H1 (cell line): ENCODE measurements around the gene MYH7B. TPM values are rescaled to one million over a fixed set of nuclear protein-coding genes. Genes with fewer than 3 reads are reported as not detected.

Experiments used
- CTCF ChIA-PET: fragments of 300-600 bp; sonication (Branson Sonifier 250); formaldehyde crosslinking; loops from one replicate; lab custom pipeline; 2021; ENCODE audit not compliant: partially characterized antibody; lab: Charles Lee
- POLR2A ChIA-PET: fragments of 300-600 bp; sonication (Branson Sonifier 250); formaldehyde crosslinking; loops from one replicate; lab custom pipeline; 2021; ENCODE audit warnings: inconsistent platforms; ENCODE audit not compliant: partially characterized antibody; lab: Charles Lee
- DNase-seq, 2 experiments: peaks; one replicate each; pipeline versions ENCODE4 v3.0.0 to v3.0.0-alpha.2; 2010 to 2022; ENCODE audit warnings: low spot score in 2 of 2, low read depth in 1 of 2, mixed read lengths in 1 of 2
- FAIRE-seq: peaks from 2 replicates; lab custom pipeline; 2011; peaks lifted over from hg19 to GRCh38; lab: Jason Lieb, UNC
- H2AFZ ChIP-seq: 2 replicates; pipeline ENCODE4 v1.8.1; 2012; ENCODE audit warnings: low read length, inconsistent platforms
- H2AK5ac ChIP-seq: 2 replicates; pipeline ENCODE4 v1.6.1; 2013; ENCODE audit warnings: low read depth, low read length
- H2BK120ac ChIP-seq: replicated peaks from 2 replicates; pipeline ENCODE3; 2013; ENCODE audit warnings: low read depth, low read length, inconsistent platforms
- H2BK12ac ChIP-seq: 2 replicates; pipeline ENCODE4 v1.6.1; 2013; ENCODE audit warnings: low read depth, low read length
- H2BK15ac ChIP-seq: 2 replicates; pipeline ENCODE4 v1.6.1; 2013; ENCODE audit warnings: low read length
- H2BK20ac ChIP-seq: 2 replicates; pipeline ENCODE4 v1.6.1; 2013; ENCODE audit warnings: low read length
- H2BK5ac ChIP-seq: 2 replicates; pipeline ENCODE4 v1.6.1; 2013; ENCODE audit warnings: low read depth, low read length
- H3K14ac ChIP-seq: 2 replicates; pipeline ENCODE4 v1.6.1; 2013; ENCODE audit warnings: inconsistent platforms; ENCODE audit not compliant: insufficient read length
- H3K18ac ChIP-seq: 2 replicates; pipeline ENCODE4 v1.6.1; 2013; ENCODE audit warnings: low read length; ENCODE audit errors: extremely low read depth
- H3K23ac ChIP-seq: 2 replicates; pipeline ENCODE4 v1.6.1; 2013; ENCODE audit warnings: inconsistent platforms; ENCODE audit not compliant: insufficient read length
- H3K23me2 ChIP-seq: 2 replicates; pipeline ENCODE4 v1.6.1; 2013; ENCODE audit warnings: low read depth, low read length
- H3K27ac ChIP-seq: 2 replicates; pipeline ENCODE4 v1.6.1; 2011; ENCODE audit warnings: low read depth, low read length, inconsistent platforms
- H3K27me3 ChIP-seq, 4 experiments: replicated peaks in 1 of 4; 1 replicate in 1 of 4; 2 replicates in 3 of 4; pipeline versions ENCODE4 v1.6.1 to v1.8.1; 2011 to 2013; ENCODE audit warnings: low read length in 3 of 4, mild to moderate bottlenecking in 3 of 4, inconsistent platforms in 2 of 4, mixed read lengths in 2 of 4, moderate library complexity in 1 of 4; ENCODE audit not compliant: control insufficient read depth in 3 of 4, insufficient read depth in 3 of 4; ENCODE audit errors: extremely low read depth in 1 of 4
- H3K36me3 ChIP-seq, 4 experiments: 2 replicates each; pipeline versions ENCODE4 v1.6.1 to v1.8.1; 2011 to 2013; ENCODE audit warnings: mild to moderate bottlenecking in 4 of 4, low read length in 3 of 4, moderate library complexity in 2 of 4, control low read depth in 1 of 4, inconsistent platforms in 1 of 4; ENCODE audit not compliant: insufficient read depth in 4 of 4, control insufficient read depth in 2 of 4
- H3K4ac ChIP-seq: replicated peaks from 2 replicates; pipeline ENCODE3; 2013; ENCODE audit warnings: low read length, low read depth, mixed read lengths, inconsistent platforms; ENCODE audit not compliant: insufficient read length
- H3K4me1 ChIP-seq, 4 experiments: replicated peaks in 1 of 4; 1 replicate in 1 of 4; 2 replicates in 3 of 4; pipeline versions ENCODE4 v1.6.1 to v1.8.1; 2011 to 2013; ENCODE audit warnings: low read length in 3 of 4, inconsistent platforms in 2 of 4, mixed read lengths in 1 of 4; ENCODE audit not compliant: insufficient read depth in 4 of 4, control insufficient read depth in 3 of 4
- H3K4me2 ChIP-seq, 2 experiments: 2 replicates each; pipeline versions ENCODE4 v1.6.1 to v1.8.1; 2011 to 2013; ENCODE audit warnings: low read depth in 2 of 2, low read length in 2 of 2, control low read depth in 1 of 2, inconsistent platforms in 1 of 2, mild to moderate bottlenecking in 1 of 2; ENCODE audit not compliant: insufficient read depth in 1 of 2
- H3K4me3 ChIP-seq, 4 experiments: fragments of 200-600, 300-600 bp in 1 of 4; sonication (generic), shearing (Covaris generic), sonication (Bioruptor Twin) in 1 of 4; 2 replicates each; pipeline versions ENCODE4 v1.5.1 to v1.8.1; 2011 to 2016; ENCODE audit warnings: low read length in 4 of 4, low read depth in 3 of 4, control low read depth in 2 of 4, inconsistent platforms in 2 of 4, mild to moderate bottlenecking in 2 of 4, mixed read lengths in 1 of 4, moderate library complexity in 1 of 4; ENCODE audit not compliant: insufficient read depth in 2 of 4; ENCODE audit errors: extremely low read depth in 1 of 4
- H3K56ac ChIP-seq: replicated peaks from 2 replicates; pipeline ENCODE3; 2013; ENCODE audit warnings: low read depth, mild to moderate bottlenecking, mixed read lengths, low read length, inconsistent platforms; ENCODE audit not compliant: insufficient read length
- H3K79me1 ChIP-seq: 2 replicates; pipeline ENCODE4 v1.6.1; 2013; ENCODE audit warnings: low read depth, low read length, control low read depth
- H3K79me2 ChIP-seq, 2 experiments: 2 replicates each; pipeline versions ENCODE4 v1.6.1 to v1.8.1; 2012 to 2013; ENCODE audit warnings: low read length in 2 of 2, mild to moderate bottlenecking in 2 of 2, inconsistent platforms in 1 of 2; ENCODE audit not compliant: insufficient read depth in 2 of 2, control insufficient read depth in 1 of 2
- H3K9ac ChIP-seq, 4 experiments: replicated peaks in 1 of 4; 1 replicate in 1 of 4; 2 replicates in 3 of 4; pipeline versions ENCODE4 v1.6.1 to v1.8.1; 2011 to 2013; ENCODE audit warnings: low read depth in 3 of 4, low read length in 3 of 4, control low read depth in 2 of 4, mild to moderate bottlenecking in 2 of 4, moderate library complexity in 2 of 4, inconsistent platforms in 1 of 4; ENCODE audit errors: extremely low read depth in 1 of 4
- H3K9me3 ChIP-seq, 2 experiments: 2 replicates each; pipeline versions ENCODE4 v1.6.1 to v1.8.1; 2012 to 2013; ENCODE audit warnings: mild to moderate bottlenecking in 2 of 2, moderate library complexity in 2 of 2, control low read depth in 1 of 2, inconsistent platforms in 1 of 2, low read depth in 1 of 2, low read length in 1 of 2, mixed read lengths in 1 of 2; ENCODE audit not compliant: insufficient read depth in 2 of 2
- H4K20me1 ChIP-seq, 2 experiments: replicated peaks in 1 of 2; 2 replicates each; pipeline versions ENCODE3 to v1.8.1; 2011 to 2013; ENCODE audit warnings: inconsistent platforms in 2 of 2, low read length in 2 of 2, mild to moderate bottlenecking in 1 of 2; ENCODE audit not compliant: insufficient read depth in 2 of 2, control insufficient read depth in 1 of 2
- H4K5ac ChIP-seq: 2 replicates; pipeline ENCODE4 v1.6.1; 2013; ENCODE audit warnings: low read length, low read depth, mixed read lengths, inconsistent platforms; ENCODE audit not compliant: insufficient read length
- H4K8ac ChIP-seq: 2 replicates; pipeline ENCODE4 v1.8.0; 2013; ENCODE audit warnings: mild to moderate bottlenecking, moderate library complexity, low read length, inconsistent platforms; ENCODE audit not compliant: insufficient read depth; ENCODE audit errors: extremely low read depth
- H4K91ac ChIP-seq: replicated peaks from 2 replicates; pipeline ENCODE3; 2013; ENCODE audit warnings: low read length, mixed read lengths, inconsistent platforms; ENCODE audit not compliant: insufficient read length
- SIN3A ChIP-seq, 2 experiments: IDR thresholded peaks in 1 of 2; conservative IDR thresholded peaks in 1 of 2; 2 replicates each; pipeline ENCODE4 v1.6.1; 2011 to 2012; ENCODE audit warnings: low read length in 2 of 2, improper control_type of control experiment in 1 of 2, low read depth in 1 of 2, mild to moderate bottlenecking in 1 of 2
- SRF ChIP-seq: IDR thresholded peaks from 2 replicates; pipeline ENCODE4 v1.6.1; 2011; ENCODE audit warnings: mild to moderate bottlenecking, low read depth, low read length, moderate library complexity
- WGBS, 2 experiments: shearing (Covaris generic) in 1 of 2; methylation state at CpG; one replicate each; pipeline versions ENCODE4 v1.1.6 to v1.1.7; 2013 to 2015; ENCODE audit warnings: low lambda C conversion rate in 2 of 2, mixed read lengths in 2 of 2, inconsistent platforms in 1 of 2, low coverage in 1 of 2, missing lambda C conversion rate in 1 of 2; ENCODE audit not compliant: insufficient replicate concordance in 2 of 2, insufficient coverage in 1 of 2, insufficient read length in 1 of 2; ENCODE audit errors: extremely low coverage in 1 of 2, missing lambda C conversion rate in 1 of 2; 5-methylcytosine and 5-hydroxymethylcytosine counted together
- polyA plus RNA-seq, 7 experiments: library from polyadenylated mRNA; depleted of rRNA in 3 of 7; stranded (reverse) in 5 of 7; unstranded in 2 of 7; fragments of >200 nt in 5 of 7; fragments of 200-250 nt in 2 of 7; gene quantifications; 1 replicate in 5 of 7; 2 replicates in 1 of 7; 4 replicates in 1 of 7; pipeline versions ENCODE4 v1.2.1 to v1.2.3, GENCODE V29; 2011 to 2013; ENCODE audit warnings: missing spikeins in 2 of 7, mixed read lengths in 2 of 7
- total RNA-seq: library from RNA; stranded (reverse); fragmentation: NEBNext Ultra II Directional; extraction: Animal tissue kit (Norgen Biotek cat#: 25700); gene quantifications from 2 replicates; pipeline ENCODE4 v1.2.1, GENCODE V29; 2021

Gene MYH7B
- total and polyA plus RNA-seq, 2 of the 8 experiments (the other 6 are each of a cell fraction or from before 2014, with no cell fraction given) = 0.15 to 0.30 TPM

DNA sequence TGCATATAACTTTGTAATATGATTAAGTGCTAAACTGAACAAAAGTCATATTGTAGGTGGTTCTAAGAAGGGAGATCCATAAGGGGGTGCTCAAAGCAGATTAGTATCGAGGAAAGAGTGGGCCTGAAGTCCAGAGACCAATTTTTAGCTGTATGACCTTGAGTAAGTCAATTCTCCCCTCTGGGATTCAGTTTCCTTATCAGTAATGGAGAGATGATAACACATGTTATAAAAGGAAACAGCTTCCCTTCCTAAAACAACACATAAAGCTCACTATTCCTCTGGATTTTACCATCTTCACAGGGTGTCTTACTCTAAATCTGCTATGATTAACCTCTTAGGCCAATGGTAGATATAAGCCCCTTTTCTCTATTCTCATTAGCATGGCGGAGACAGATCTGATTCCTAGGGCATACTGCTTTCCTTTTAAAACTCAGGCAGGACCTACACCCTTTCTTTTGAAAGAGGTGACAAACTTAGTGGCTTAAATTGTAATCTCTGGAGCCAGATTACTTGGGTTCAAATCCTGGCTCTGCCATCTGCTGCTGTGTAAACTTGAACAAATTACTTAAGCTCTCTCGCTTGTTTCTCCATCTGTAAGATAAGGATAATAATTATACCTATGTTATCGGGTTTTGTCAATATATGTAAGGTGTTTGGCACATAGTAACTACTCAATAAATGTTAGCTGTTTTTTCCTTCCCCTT is 39.8 kb upstream of the MYH7B start:
- Histone ChIP-seq H2BK5ac (no peak overlapping the region), H2BK20ac (no peak overlapping the region), H2BK12ac (no peak overlapping the region), H4K20me1 (peaks cover 0 to 2% of the 10 kb centered on the region in 2 experiments), H2AFZ (no peak overlapping the region), H3K79me2 (no peaks in the 10 kb centered on the region), H3K23me2 (no peaks in the 10 kb centered on the region; the same call in 1 of the 2 replicates), H4K8ac (no peak overlapping the region), H3K18ac (no peak overlapping the region), H3K56ac (no peak overlapping the region), H3K36me3 (no peaks in the 10 kb centered on the region), H4K91ac (no peak overlapping the region), H3K4me2 (no peak overlapping the region), H2AK5ac (no peak overlapping the region), H3K79me1 (no peaks in the 10 kb centered on the region; the same call in 1 of the 2 replicates), H3K4me3 (no peak overlapping the region), H2BK15ac (no peak overlapping the region), H3K9ac (no peak overlapping the region), H3K9me3 (no peaks in the 10 kb centered on the region), H3K14ac (no peak overlapping the region), H3K4ac (no peak overlapping the region), H4K5ac (no peak overlapping the region), H2BK120ac (no peak overlapping the region), H3K27me3 (no peaks in the 10 kb centered on the region), H3K4me1 (no peaks in the 10 kb centered on the region), H3K27ac (no peak overlapping the region), H3K23ac (no peak overlapping the region)
- CTCF ChIA-PET = interaction anchor here (0.8 to 1.5 kb wide), 2 partner anchors 28 to 42 kb away, joined by 4 read pairs; no protein-coding TSS in a partner anchor
- DNase-seq (no peak), FAIRE-seq (no peak)
- POLR2A ChIA-PET = interaction anchor here (1.2 to 1.3 kb wide), 2 partner anchors 8 to 9 kb away, joined by 3 read pairs; no protein-coding TSS in a partner anchor
- TF ChIP-seq SRF = no peak
- no peak for TF ChIP-seq SIN3A (conservative IDR thresholded peaks at IDR 0.05 in 1 of 2, IDR thresholded peaks at IDR 0.05 in 1 of 2; ENCODE audit: low read depth in 1 of 2, low read length in 2 of 2)
- WGBS, 2 experiments = 90% methylated on average over 4 of the region's 4 CpGs; no CpG with 5 or more reads in 1 of the 2 experiments
